HepG2 (cell line): ENCODE measurements around the gene JOSD2. TPM values are rescaled to one million over a fixed set of nuclear protein-coding genes. Genes with fewer than 3 reads are reported as not detected.

Source experiments
- FOXK2 ChIP-seq: fragments of 450-650 bp; IDR thresholded peaks from 2 replicates; pipeline ENCODE4 v1.6.1; 2016
- KDM5B ChIP-seq: sonication (generic); formaldehyde crosslinking; IDR thresholded peaks from 2 replicates; pipeline ENCODE4 v1.4.0; 2020; ENCODE audit warnings: missing genetic modification reagents, mild to moderate bottlenecking, borderline replicate concordance
- MTF2 ChIP-seq: sonication (generic); formaldehyde crosslinking; IDR thresholded peaks from 2 replicates; pipeline ENCODE4 v1.5.0; 2020; ENCODE audit warnings: missing genetic modification reagents, borderline replicate concordance
- NR2F2 ChIP-seq: IDR thresholded peaks from 2 replicates; pipeline ENCODE4 v1.6.1; 2012; ENCODE audit warnings: low read depth, inconsistent platforms, borderline replicate concordance
- PPARG ChIP-seq: conservative IDR thresholded peaks from 2 replicates; pipeline ENCODE4 v1.6.1; 2016; ENCODE audit warnings: missing biosample characterization, missing genetic modification reagents
- SCMH1 ChIP-seq: sonication (generic); formaldehyde crosslinking; IDR thresholded peaks from 2 replicates; pipeline ENCODE4 v1.9.0; 2021; ENCODE audit warnings: missing genetic modification reagents, mild to moderate bottlenecking, borderline replicate concordance
- SMYD3 ChIP-seq: sonication (generic); formaldehyde crosslinking; IDR thresholded peaks from 2 replicates; pipeline ENCODE4 v1.8.1; 2023; ENCODE audit warnings: mild to moderate bottlenecking, missing genetic modification reagents
- ZFP36L1 ChIP-seq: sonication (generic); formaldehyde crosslinking; IDR thresholded peaks from 2 replicates; pipeline ENCODE4 v1.8.0; 2022; ENCODE audit warnings: mild to moderate bottlenecking, missing genetic modification reagents, moderate library complexity
- ZMYM2 ChIP-seq: sonication (generic); formaldehyde crosslinking; IDR thresholded peaks from 2 replicates; pipeline ENCODE4 v1.8.0; 2022; ENCODE audit warnings: mild to moderate bottlenecking, missing genetic modification reagents
- ZNF10 ChIP-seq: sonication (generic); formaldehyde crosslinking; IDR thresholded peaks from 2 replicates; pipeline ENCODE4 v1.4.0; 2020; ENCODE audit warnings: mild to moderate bottlenecking, low read depth, missing genetic modification reagents, borderline replicate concordance
- ZNF251 ChIP-seq: sonication (generic); formaldehyde crosslinking; IDR thresholded peaks from 2 replicates; pipeline ENCODE4 v1.9.0; 2021; ENCODE audit warnings: mild to moderate bottlenecking, missing genetic modification reagents
- ZNF552 ChIP-seq: sonication (generic); formaldehyde crosslinking; IDR thresholded peaks from 2 replicates; pipeline ENCODE4 v1.9.0; 2022; ENCODE audit warnings: missing genetic modification reagents, mild to moderate bottlenecking, borderline replicate concordance
- ZNF598 ChIP-seq: sonication (generic); formaldehyde crosslinking; IDR thresholded peaks from 2 replicates; pipeline ENCODE4 v1.5.1; 2020; ENCODE audit warnings: mild to moderate bottlenecking, missing genetic modification reagents, borderline replicate concordance
- ZNF737 ChIP-seq: sonication (generic); formaldehyde crosslinking; IDR thresholded peaks from 2 replicates; pipeline ENCODE4 v1.5.0; 2020; ENCODE audit warnings: missing genetic modification reagents, mild to moderate bottlenecking, borderline replicate concordance
- polyA plus RNA-seq, 8 experiments: library from polyadenylated mRNA; depleted of rRNA in 3 of 8; stranded (reverse) in 7 of 8; unstranded in 1 of 8; fragments of >200 nt; fragmentation: Illumina TruSeq in 4 of 8; extraction: Trizol in 4 of 8; gene quantifications; 2 replicates each; pipeline versions ENCODE4 v1.2.1 to v1.2.3, GENCODE V29; 2011 to 2016; ENCODE audit warnings: low read depth in 4 of 8, missing spikeins in 1 of 8, mixed read lengths in 1 of 8; ENCODE audit not compliant: insufficient read depth in 1 of 8
- total RNA-seq, 5 experiments: library from RNA; depleted of rRNA; stranded (reverse); fragments of >200 nt; fragmentation: Illumina TruSeq; extraction: Trizol; gene quantifications; 2 replicates each; pipeline ENCODE4 v1.2.3, GENCODE V29; 2016; ENCODE audit warnings: low read depth in 1 of 5
- TF ChIP-seq, protein P1 (sequence below), 2 experiments: sonication (generic) in 1 of 2; formaldehyde crosslinking in 1 of 2; IDR thresholded peaks; 2 replicates each; pipeline versions ENCODE4 v1.5.1 to v1.6.1; 2011 to 2020; ENCODE audit warnings: borderline replicate concordance in 1 of 2, low read depth in 1 of 2, low read length in 1 of 2, mild to moderate bottlenecking in 1 of 2, missing genetic modification reagents in 1 of 2, moderate library complexity in 1 of 2
- TF ChIP-seq, protein P2 (sequence below): IDR thresholded peaks from 2 replicates; pipeline ENCODE4 v1.6.1; 2016; ENCODE audit warnings: missing compliant biosample characterization, missing genetic modification reagents, borderline replicate concordance
- TF ChIP-seq, protein P3 (sequence below): sonication (generic); formaldehyde crosslinking; IDR thresholded peaks from 2 replicates; pipeline ENCODE4 v1.5.0; 2020; ENCODE audit warnings: missing genetic modification reagents
- TF ChIP-seq, protein P4 (sequence below): sonication (generic); formaldehyde crosslinking; IDR thresholded peaks from 2 replicates; pipeline ENCODE4 v1.8.0; 2022; ENCODE audit warnings: mild to moderate bottlenecking, missing genetic modification reagents, moderate library complexity
- TF ChIP-seq, protein P5 (sequence below): sonication (generic); formaldehyde crosslinking; IDR thresholded peaks from 2 replicates; pipeline ENCODE4 v1.4.0; 2020; ENCODE audit warnings: missing genetic modification reagents, borderline replicate concordance
- TF ChIP-seq, protein P6 (sequence below): sonication (generic); formaldehyde crosslinking; IDR thresholded peaks from 2 replicates; pipeline ENCODE4 v1.8.0; 2022; ENCODE audit warnings: mild to moderate bottlenecking, missing genetic modification reagents, moderate library complexity

JOSD2 gene
- total and polyA plus RNA-seq, 2 of the 13 experiments (the other 11 are each of a cell fraction or from before 2014, with no cell fraction given) = 2.0 to 4.1 TPM

DNA sequence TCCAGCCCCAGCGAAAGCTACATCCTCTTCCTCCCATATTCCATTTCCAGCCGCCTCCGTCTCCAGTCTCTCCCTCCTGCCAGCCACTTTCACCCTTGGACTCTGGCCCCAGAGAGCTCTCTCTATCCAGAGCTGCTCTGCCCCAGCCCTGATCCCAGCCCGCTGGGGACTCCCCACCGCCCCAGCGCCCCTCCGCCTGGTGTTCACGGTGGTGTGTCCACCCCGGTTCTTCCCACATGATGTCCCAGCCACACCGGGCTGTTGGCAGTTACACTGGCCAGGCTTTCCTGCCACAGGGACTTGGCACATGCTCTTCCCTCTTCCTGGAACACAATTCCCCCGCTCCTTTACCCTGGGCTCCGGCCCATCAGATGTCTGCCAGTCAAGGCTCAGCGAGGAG is 46.0 kb downstream of the JOSD2 start (continued):
- TF ChIP-seq, protein P1, sequence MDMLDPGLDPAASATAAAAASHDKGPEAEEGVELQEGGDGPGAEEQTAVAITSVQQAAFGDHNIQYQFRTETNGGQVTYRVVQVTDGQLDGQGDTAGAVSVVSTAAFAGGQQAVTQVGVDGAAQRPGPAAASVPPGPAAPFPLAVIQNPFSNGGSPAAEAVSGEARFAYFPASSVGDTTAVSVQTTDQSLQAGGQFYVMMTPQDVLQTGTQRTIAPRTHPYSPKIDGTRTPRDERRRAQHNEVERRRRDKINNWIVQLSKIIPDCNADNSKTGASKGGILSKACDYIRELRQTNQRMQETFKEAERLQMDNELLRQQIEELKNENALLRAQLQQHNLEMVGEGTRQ (IDR thresholded peaks at IDR 0.05; ENCODE audit: low read depth, low read length) = no peak
- TF ChIP-seq, protein P1 (CRISPR knock-in tag; IDR thresholded peaks at IDR 0.05; ENCODE audit: borderline replicate concordance) = no peak
- no peak for TF ChIP-seq MTF2 (CRISPR knock-in tag)
- no peak for TF ChIP-seq ZFP36L1
- TF ChIP-seq, protein P2, sequence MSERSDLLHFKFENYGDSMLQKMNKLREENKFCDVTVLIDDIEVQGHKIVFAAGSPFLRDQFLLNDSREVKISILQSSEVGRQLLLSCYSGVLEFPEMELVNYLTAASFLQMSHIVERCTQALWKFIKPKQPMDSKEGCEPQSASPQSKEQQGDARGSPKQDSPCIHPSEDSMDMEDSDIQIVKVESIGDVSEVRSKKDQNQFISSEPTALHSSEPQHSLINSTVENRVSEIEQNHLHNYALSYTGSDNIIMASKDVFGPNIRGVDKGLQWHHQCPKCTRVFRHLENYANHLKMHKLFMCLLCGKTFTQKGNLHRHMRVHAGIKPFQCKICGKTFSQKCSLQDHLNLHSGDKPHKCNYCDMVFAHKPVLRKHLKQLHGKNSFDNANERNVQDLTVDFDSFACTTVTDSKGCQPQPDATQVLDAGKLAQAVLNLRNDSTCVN (CRISPR knock-in tag) = no peak
- no peak for TF ChIP-seq KDM5B (CRISPR knock-in tag)
- no peak for TF ChIP-seq SMYD3
- no peak for TF ChIP-seq ZNF552
- TF ChIP-seq ZNF737 (CRISPR knock-in tag) = no peak
- TF ChIP-seq, protein P3, sequence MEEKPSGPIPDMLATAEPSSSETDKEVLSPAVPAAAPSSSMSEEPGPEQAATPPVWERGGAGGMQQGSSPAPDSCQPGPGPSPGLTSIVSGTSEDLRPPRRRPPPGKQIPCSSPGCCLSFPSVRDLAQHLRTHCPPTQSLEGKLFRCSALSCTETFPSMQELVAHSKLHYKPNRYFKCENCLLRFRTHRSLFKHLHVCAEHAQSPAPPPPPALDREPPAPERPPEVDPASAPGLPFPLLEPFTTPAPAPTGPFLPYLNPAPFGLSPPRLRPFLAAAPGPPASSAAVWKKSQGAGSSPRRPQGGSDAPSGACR (CRISPR knock-in tag) = no peak
- TF ChIP-seq ZMYM2 (CRISPR knock-in tag) = no peak
- TF ChIP-seq SCMH1 = no peak
- no peak for TF ChIP-seq FOXK2
- TF ChIP-seq, protein P4, sequence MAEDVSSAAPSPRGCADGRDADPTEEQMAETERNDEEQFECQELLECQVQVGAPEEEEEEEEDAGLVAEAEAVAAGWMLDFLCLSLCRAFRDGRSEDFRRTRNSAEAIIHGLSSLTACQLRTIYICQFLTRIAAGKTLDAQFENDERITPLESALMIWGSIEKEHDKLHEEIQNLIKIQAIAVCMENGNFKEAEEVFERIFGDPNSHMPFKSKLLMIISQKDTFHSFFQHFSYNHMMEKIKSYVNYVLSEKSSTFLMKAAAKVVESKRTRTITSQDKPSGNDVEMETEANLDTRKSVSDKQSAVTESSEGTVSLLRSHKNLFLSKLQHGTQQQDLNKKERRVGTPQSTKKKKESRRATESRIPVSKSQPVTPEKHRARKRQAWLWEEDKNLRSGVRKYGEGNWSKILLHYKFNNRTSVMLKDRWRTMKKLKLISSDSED = no peak
- no peak for TF ChIP-seq ZNF251 (CRISPR knock-in tag)
- no peak for TF ChIP-seq NR2F2
- TF ChIP-seq ZNF10 (CRISPR knock-in tag) = no peak
- TF ChIP-seq PPARG = no peak
- TF ChIP-seq, protein P5, sequence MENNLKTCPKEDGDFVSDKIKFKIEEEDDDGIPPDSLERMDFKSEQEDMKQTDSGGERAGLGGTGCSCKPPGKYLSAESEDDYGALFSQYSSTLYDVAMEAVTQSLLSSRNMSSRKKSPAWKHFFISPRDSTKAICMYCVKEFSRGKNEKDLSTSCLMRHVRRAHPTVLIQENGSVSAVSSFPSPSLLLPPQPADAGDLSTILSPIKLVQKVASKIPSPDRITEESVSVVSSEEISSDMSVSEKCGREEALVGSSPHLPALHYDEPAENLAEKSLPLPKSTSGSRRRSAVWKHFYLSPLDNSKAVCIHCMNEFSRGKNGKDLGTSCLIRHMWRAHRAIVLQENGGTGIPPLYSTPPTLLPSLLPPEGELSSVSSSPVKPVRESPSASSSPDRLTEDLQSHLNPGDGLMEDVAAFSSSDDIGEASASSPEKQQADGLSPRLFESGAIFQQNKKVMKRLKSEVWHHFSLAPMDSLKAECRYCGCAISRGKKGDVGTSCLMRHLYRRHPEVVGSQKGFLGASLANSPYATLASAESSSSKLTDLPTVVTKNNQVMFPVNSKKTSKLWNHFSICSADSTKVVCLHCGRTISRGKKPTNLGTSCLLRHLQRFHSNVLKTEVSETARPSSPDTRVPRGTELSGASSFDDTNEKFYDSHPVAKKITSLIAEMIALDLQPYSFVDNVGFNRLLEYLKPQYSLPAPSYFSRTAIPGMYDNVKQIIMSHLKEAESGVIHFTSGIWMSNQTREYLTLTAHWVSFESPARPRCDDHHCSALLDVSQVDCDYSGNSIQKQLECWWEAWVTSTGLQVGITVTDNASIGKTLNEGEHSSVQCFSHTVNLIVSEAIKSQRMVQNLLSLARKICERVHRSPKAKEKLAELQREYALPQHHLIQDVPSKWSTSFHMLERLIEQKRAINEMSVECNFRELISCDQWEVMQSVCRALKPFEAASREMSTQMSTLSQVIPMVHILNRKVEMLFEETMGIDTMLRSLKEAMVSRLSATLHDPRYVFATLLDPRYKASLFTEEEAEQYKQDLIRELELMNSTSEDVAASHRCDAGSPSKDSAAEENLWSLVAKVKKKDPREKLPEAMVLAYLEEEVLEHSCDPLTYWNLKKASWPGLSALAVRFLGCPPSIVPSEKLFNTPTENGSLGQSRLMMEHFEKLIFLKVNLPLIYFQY (CRISPR knock-in tag) = no peak
- TF ChIP-seq, protein P6, sequence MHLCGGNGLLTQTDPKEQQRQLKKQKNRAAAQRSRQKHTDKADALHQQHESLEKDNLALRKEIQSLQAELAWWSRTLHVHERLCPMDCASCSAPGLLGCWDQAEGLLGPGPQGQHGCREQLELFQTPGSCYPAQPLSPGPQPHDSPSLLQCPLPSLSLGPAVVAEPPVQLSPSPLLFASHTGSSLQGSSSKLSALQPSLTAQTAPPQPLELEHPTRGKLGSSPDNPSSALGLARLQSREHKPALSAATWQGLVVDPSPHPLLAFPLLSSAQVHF (CRISPR knock-in tag) = no peak
- no peak for TF ChIP-seq ZNF598 (CRISPR knock-in tag)
